Neural progenitor cell (in vitro differentiated cells): ENCODE data around the gene MAP4K1. TPM values are rescaled to one million over a fixed set of nuclear protein-coding genes. Genes with fewer than 3 reads are reported as not detected.

Experiments used
- DNase-seq: peaks from one replicate; pipeline ENCODE4 v3.0.0-alpha.2; 2016; ENCODE audit warnings: low spot score
- H2AFZ ChIP-seq: fragments of 200-600 bp; sonication (generic); replicated peaks from 2 replicates; pipeline ENCODE4 v1.6.1; 2016; ENCODE audit warnings: antibody characterized with exemption
- H3F3A ChIP-seq: fragments of 200-600 bp; sonication (generic); 2 replicates; pipeline ENCODE4 v1.6.1; 2016; ENCODE audit warnings: antibody characterized with exemption, low read depth
- H3K27ac ChIP-seq: fragments of 200-600 bp; sonication (generic); 2 replicates; pipeline ENCODE4 v1.5.1; 2016; ENCODE audit warnings: mild to moderate bottlenecking
- H3K27me3 ChIP-seq: fragments of 200-600 bp; sonication (generic); 2 replicates; pipeline ENCODE4 v1.6.1; 2016; ENCODE audit warnings: mild to moderate bottlenecking, moderate library complexity
- H3K36me3 ChIP-seq: fragments of 200-600 bp; sonication (generic); 2 replicates; pipeline ENCODE4 v1.5.1; 2016
- H3K4me1 ChIP-seq: fragments of 200-600 bp; sonication (generic); 2 replicates; pipeline ENCODE4 v1.6.1; 2016; ENCODE audit warnings: mixed run types
- H3K4me2 ChIP-seq: fragments of 200-600 bp; sonication (generic); 2 replicates; pipeline ENCODE4 v1.6.1; 2016
- H3K4me3 ChIP-seq: fragments of 200-600 bp; sonication (generic); 2 replicates; pipeline ENCODE4 v1.5.1; 2016
- H3K79me2 ChIP-seq: fragments of 200-600 bp; sonication (generic); 2 replicates; pipeline ENCODE4 v1.6.1; 2016; ENCODE audit warnings: low read depth
- H3K9ac ChIP-seq: fragments of 200-600 bp; sonication (generic); 2 replicates; pipeline ENCODE4 v1.6.1; 2016
- H3K9me3 ChIP-seq: fragments of 200-600 bp; sonication (generic); 2 replicates; pipeline ENCODE4 v1.5.1; 2016; ENCODE audit warnings: low read depth
- H4K20me1 ChIP-seq: fragments of 200-600 bp; sonication (generic); 2 replicates; pipeline ENCODE4 v1.6.1; 2016; ENCODE audit warnings: low read depth
- H3K27ac Mint-ChIP-seq: 3 replicates; pipeline ENCODE4 v1.8.0; 2021; ENCODE audit warnings: mixed read lengths
- H3K27me3 Mint-ChIP-seq: 2 replicates; pipeline ENCODE4 v1.8.0; 2022; ENCODE audit warnings: low read depth, mild to moderate bottlenecking, inconsistent platforms, moderate library complexity, mixed read lengths; ENCODE audit not compliant: insufficient read depth
- H3K36me3 Mint-ChIP-seq: 3 replicates; pipeline ENCODE4 v1.8.0; 2021; ENCODE audit warnings: mixed read lengths
- H3K4me1 Mint-ChIP-seq: 3 replicates; pipeline ENCODE4 v1.8.0; 2021; ENCODE audit warnings: mixed read lengths
- H3K4me3 Mint-ChIP-seq: 3 replicates; pipeline ENCODE4 v1.8.0; 2021; ENCODE audit warnings: mild to moderate bottlenecking, moderate library complexity, mixed read lengths
- H3K9me3 Mint-ChIP-seq: 3 replicates; pipeline ENCODE4 v1.8.0; 2020; ENCODE audit warnings: mixed read lengths
- CTCF ChIP-seq: fragments of 200-600 bp; sonication (generic); IDR thresholded peaks from 2 replicates; pipeline ENCODE4 v1.5.1; 2017; ENCODE audit warnings: antibody characterized with exemption, mild to moderate bottlenecking
- EZH2 ChIP-seq: fragments of 200-600 bp; sonication (generic); IDR thresholded peaks from 2 replicates; pipeline ENCODE4 v1.6.1; 2017; ENCODE audit warnings: antibody characterized with exemption, mild to moderate bottlenecking, moderate library complexity
- EZH2phosphoT487 ChIP-seq: fragments of 200-600 bp; sonication (generic); IDR thresholded peaks from 2 replicates; pipeline ENCODE4 v1.6.1; 2017; ENCODE audit warnings: antibody characterized with exemption
- total RNA-seq: library from RNA; depleted of rRNA; stranded (reverse); fragments of >200 nt; gene quantifications from 2 replicates; pipeline ENCODE4 v1.2.3, GENCODE V29; 2015; ENCODE audit warnings: low replicate concordance

Gene MAP4K1
- total RNA-seq, 1 donor from 2014 or later: 3.6 TPM

- H3K27ac Mint-ChIP-seq: no peak overlapping the region
- no peak overlapping the region for H3K4me3 Mint-ChIP-seq
- H3K9me3 Mint-ChIP-seq: peaks cover under 1% of the 10 kb centered on the region
- peaks cover 9% of the 10 kb centered on the region for H3F3A ChIP-seq
- no peaks in the 10 kb centered on the region for H3K79me2 ChIP-seq
- no peak for TF ChIP-seq EZH2
- no peak for TF ChIP-seq CTCF
- no peak for TF ChIP-seq EZH2phosphoT487
- H3K27me3 Mint-ChIP-seq: no peaks in the 10 kb centered on the region
- no peaks in the 10 kb centered on the region for H3K4me1 Mint-ChIP-seq
- no peak overlapping the region for H3K27ac ChIP-seq
- H3K36me3 ChIP-seq: no peaks in the 10 kb centered on the region
- H3K9me3 ChIP-seq: no peaks in the 10 kb centered on the region
- no peaks in the 10 kb centered on the region for H3K4me1 ChIP-seq
- H3K36me3 Mint-ChIP-seq: no peaks in the 10 kb centered on the region
- no peak for DNase-seq
- no peaks in the 10 kb centered on the region for H3K27me3 ChIP-seq
- no peaks in the 10 kb centered on the region for H4K20me1 ChIP-seq
- no peak overlapping the region for H2AFZ ChIP-seq
- H3K4me3 ChIP-seq: no peak overlapping the region
- H3K4me2 ChIP-seq: no peak overlapping the region
- no peak overlapping the region for H3K9ac ChIP-seq
Observed at GRCh38 chr19:38542040-38542439, 75.7 kb downstream of the MAP4K1 start.

GRCh38 chr19:38539751-38540150, 78.0 kb downstream of the MAP4K1 start:
- no peaks in the 10 kb centered on the region for H3K9me3 ChIP-seq
- H2AFZ ChIP-seq: no peak overlapping the region
- Mint-ChIP-seq H3K9me3 (peaks cover 16% of the 10 kb centered on the region), H3K27ac (no peak overlapping the region), H3K27me3 (peaks cover 7% of the 10 kb centered on the region), H3K4me1 (no peaks in the 10 kb centered on the region), H3K4me3 (no peak overlapping the region), H3K36me3 (peaks cover 2% of the 10 kb centered on the region)
- H3K36me3 ChIP-seq: no peaks in the 10 kb centered on the region
- TF ChIP-seq EZH2: no peak
- TF ChIP-seq EZH2phosphoT487: no peak
- no peak for TF ChIP-seq CTCF
- no peaks in the 10 kb centered on the region for H3K27me3 ChIP-seq
- H3K9ac ChIP-seq: no peak overlapping the region
- H3K4me1 ChIP-seq: no peaks in the 10 kb centered on the region
- H3K27ac ChIP-seq: no peak overlapping the region
- peaks cover 7% of the 10 kb centered on the region for H3F3A ChIP-seq
- no peaks in the 10 kb centered on the region for H4K20me1 ChIP-seq
- H3K4me3 ChIP-seq: no peak overlapping the region
- H3K4me2 ChIP-seq: no peak overlapping the region
- DNase-seq: no peak
- H3K79me2 ChIP-seq: no peaks in the 10 kb centered on the region

GRCh38 chr19:38538793-38539528, 78.8 kb downstream of the MAP4K1 start:
- Mint-ChIP-seq H3K4me3 (no peak overlapping the region), H3K4me1 (no peaks in the 10 kb centered on the region), H3K36me3 (peaks cover 2% of the 10 kb centered on the region), H3K27ac (no peak overlapping the region), H3K9me3 (peaks cover 22% of the 10 kb centered on the region), H3K27me3 (peaks cover 8% of the 10 kb centered on the region)
- no peaks in the 10 kb centered on the region for H3K9me3 ChIP-seq
- H2AFZ ChIP-seq: no peak overlapping the region
- H3K79me2 ChIP-seq: no peaks in the 10 kb centered on the region
- H3K4me1 ChIP-seq: no peaks in the 10 kb centered on the region
- DNase-seq: no peak
- H3K27me3 ChIP-seq: no peaks in the 10 kb centered on the region
- H3K4me3 ChIP-seq: no peak overlapping the region
- H3K36me3 ChIP-seq: no peaks in the 10 kb centered on the region
- TF ChIP-seq EZH2 (no peak), CTCF (no peak), EZH2phosphoT487 (no peak)
- no peak overlapping the region for H3K9ac ChIP-seq
- no peaks in the 10 kb centered on the region for H4K20me1 ChIP-seq
- H3F3A ChIP-seq: no peaks in the 10 kb centered on the region
- H3K4me2 ChIP-seq: no peak overlapping the region
- H3K27ac ChIP-seq: no peak overlapping the region
